OCI-LY3 (cell line): Measurements from ENCODE around the gene ITSN1.

Experiments used
- H2AFZ ChIP-seq: fragments of 200-600, 300-600 bp; shearing (Covaris generic); 2 replicates; pipeline ENCODE4 v1.6.0; 2014; ENCODE audit warnings: antibody characterized with exemption, low read depth, low read length
- H3K27ac ChIP-seq: fragments of 200-600, 300-600 bp; sonication (generic); 2 replicates; pipeline ENCODE4 v1.5.1; 2014; ENCODE audit warnings: mild to moderate bottlenecking, low read length, moderate library complexity, mixed read lengths
- H3K27me3 ChIP-seq: fragments of 200-600, 300-600 bp; sonication (generic); 2 replicates; pipeline ENCODE4 v1.6.1; 2014; ENCODE audit warnings: low read depth, low read length, mixed read lengths
- H3K36me3 ChIP-seq: fragments of 200-600, 300-600 bp; sonication (generic); replicated peaks from 2 replicates; pipeline ENCODE3; 2014; ENCODE audit warnings: low read depth, low read length, mixed read lengths
- H3K4me1 ChIP-seq: fragments of 300-600, 200-600 bp; sonication (generic); 2 replicates; pipeline ENCODE4 v1.6.1; 2014; ENCODE audit warnings: low read length, mixed read lengths
- H3K4me2 ChIP-seq: fragments of 200-600, 300-600 bp; sonication (generic); 2 replicates; pipeline ENCODE4 v1.6.1; 2014; ENCODE audit warnings: low read length, mixed read lengths
- H3K4me3 ChIP-seq: fragments of 300-600, 200-600 bp; sonication (generic); 2 replicates; pipeline ENCODE4 v1.5.1; 2014; ENCODE audit warnings: antibody characterized with exemption, mild to moderate bottlenecking, low read length, moderate library complexity
- H3K79me2 ChIP-seq: fragments of 300-600, 200-600 bp; shearing (Covaris generic); 2 replicates; pipeline ENCODE4 v1.6.1; 2014; ENCODE audit warnings: mild to moderate bottlenecking, low read length, mixed read lengths
- H3K9ac ChIP-seq: fragments of 300-600, 200-600 bp; shearing (Covaris generic); 2 replicates; pipeline ENCODE4 v1.6.0; 2014; ENCODE audit warnings: mild to moderate bottlenecking, low read length, moderate library complexity
- H3K9me3 ChIP-seq: fragments of 200-600, 300-600 bp; shearing (Covaris generic); 2 replicates; pipeline ENCODE4 v1.6.1; 2014; ENCODE audit warnings: low read length, mixed read lengths; ENCODE audit not compliant: insufficient read depth
- H4K20me1 ChIP-seq: fragments of 200-600, 300-600 bp; sonication (generic); 2 replicates; pipeline ENCODE4 v1.6.1; 2016; ENCODE audit warnings: low read length, mixed read lengths; ENCODE audit not compliant: insufficient read depth
- EZH2phosphoT487 ChIP-seq: fragments of 200-600 bp; shearing (Covaris generic); IDR thresholded peaks from 2 replicates; pipeline ENCODE4 v1.6.1; 2018; ENCODE audit warnings: antibody characterized with exemption, mixed run types, low read depth
- TF ChIP-seq, protein P1 (sequence below): fragments of 200-600, 300-600 bp; sonication (generic); IDR thresholded peaks from 2 replicates; pipeline ENCODE4 v1.5.1; 2014; ENCODE audit warnings: antibody characterized with exemption, low read length, low read depth

Gene ITSN1

GRCh38 chr21:33734291-33734690 lies 92.0 kb downstream of the ITSN1 start:
- Histone ChIP-seq H3K36me3 (no peaks in the 10 kb centered on the region), H3K79me2 (no peaks in the 10 kb centered on the region), H3K4me3 (no peak overlapping the region), H3K4me1 (no peaks in the 10 kb centered on the region), H3K4me2 (no peak overlapping the region), H3K9ac (no peak overlapping the region), H3K9me3 (no peaks in the 10 kb centered on the region), H4K20me1 (no peaks in the 10 kb centered on the region), H2AFZ (no peak overlapping the region), H3K27me3 (no peaks in the 10 kb centered on the region), H3K27ac (no peak overlapping the region)
- TF ChIP-seq EZH2phosphoT487: no peak
- TF ChIP-seq, protein P1, sequence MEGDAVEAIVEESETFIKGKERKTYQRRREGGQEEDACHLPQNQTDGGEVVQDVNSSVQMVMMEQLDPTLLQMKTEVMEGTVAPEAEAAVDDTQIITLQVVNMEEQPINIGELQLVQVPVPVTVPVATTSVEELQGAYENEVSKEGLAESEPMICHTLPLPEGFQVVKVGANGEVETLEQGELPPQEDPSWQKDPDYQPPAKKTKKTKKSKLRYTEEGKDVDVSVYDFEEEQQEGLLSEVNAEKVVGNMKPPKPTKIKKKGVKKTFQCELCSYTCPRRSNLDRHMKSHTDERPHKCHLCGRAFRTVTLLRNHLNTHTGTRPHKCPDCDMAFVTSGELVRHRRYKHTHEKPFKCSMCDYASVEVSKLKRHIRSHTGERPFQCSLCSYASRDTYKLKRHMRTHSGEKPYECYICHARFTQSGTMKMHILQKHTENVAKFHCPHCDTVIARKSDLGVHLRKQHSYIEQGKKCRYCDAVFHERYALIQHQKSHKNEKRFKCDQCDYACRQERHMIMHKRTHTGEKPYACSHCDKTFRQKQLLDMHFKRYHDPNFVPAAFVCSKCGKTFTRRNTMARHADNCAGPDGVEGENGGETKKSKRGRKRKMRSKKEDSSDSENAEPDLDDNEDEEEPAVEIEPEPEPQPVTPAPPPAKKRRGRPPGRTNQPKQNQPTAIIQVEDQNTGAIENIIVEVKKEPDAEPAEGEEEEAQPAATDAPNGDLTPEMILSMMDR: no peak

DNA sequence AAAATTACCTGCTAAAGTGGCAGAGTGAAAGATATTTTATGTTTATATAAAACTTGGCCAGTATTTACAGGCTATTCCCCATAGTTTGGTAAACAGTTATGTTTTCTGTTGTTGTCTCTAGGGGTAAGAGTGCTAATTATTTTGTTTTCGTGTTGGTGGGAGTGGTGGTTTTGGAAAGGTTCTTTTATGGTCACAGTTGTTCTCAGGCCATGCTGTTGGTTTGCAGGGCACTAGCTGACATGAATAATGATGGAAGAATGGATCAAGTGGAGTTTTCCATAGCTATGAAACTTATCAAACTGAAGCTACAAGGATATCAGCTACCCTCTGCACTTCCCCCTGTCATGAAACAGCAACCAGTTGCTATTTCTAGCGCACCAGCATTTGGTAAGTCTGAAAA lies 92.5 kb downstream of the ITSN1 start:
- H2AFZ ChIP-seq: no peak overlapping the region
- TF ChIP-seq EZH2phosphoT487: no peak
- TF ChIP-seq, protein P1: no peak
- H4K20me1 ChIP-seq: no peaks in the 10 kb centered on the region
- H3K9me3 ChIP-seq: no peaks in the 10 kb centered on the region
- H3K27me3 ChIP-seq: no peaks in the 10 kb centered on the region
- no peaks in the 10 kb centered on the region for H3K79me2 ChIP-seq
- H3K4me3 ChIP-seq: no peak overlapping the region
- H3K4me2 ChIP-seq: no peak overlapping the region
- H3K27ac ChIP-seq: no peak overlapping the region
- H3K36me3 ChIP-seq: no peaks in the 10 kb centered on the region
- no peaks in the 10 kb centered on the region for H3K4me1 ChIP-seq
- no peak overlapping the region for H3K9ac ChIP-seq

GRCh38 chr21:33736569-33736968 lies 94.3 kb downstream of the ITSN1 start:
- Histone ChIP-seq H4K20me1 (no peaks in the 10 kb centered on the region), H3K27ac (no peak overlapping the region), H3K4me1 (no peaks in the 10 kb centered on the region), H3K27me3 (no peaks in the 10 kb centered on the region), H3K4me2 (no peak overlapping the region), H3K79me2 (no peaks in the 10 kb centered on the region), H3K9me3 (no peaks in the 10 kb centered on the region), H3K9ac (no peak overlapping the region), H2AFZ (no peak overlapping the region), H3K36me3 (no peaks in the 10 kb centered on the region), H3K4me3 (no peak overlapping the region)
- TF ChIP-seq, protein P1: no peak
- TF ChIP-seq EZH2phosphoT487: no peak

DNA sequence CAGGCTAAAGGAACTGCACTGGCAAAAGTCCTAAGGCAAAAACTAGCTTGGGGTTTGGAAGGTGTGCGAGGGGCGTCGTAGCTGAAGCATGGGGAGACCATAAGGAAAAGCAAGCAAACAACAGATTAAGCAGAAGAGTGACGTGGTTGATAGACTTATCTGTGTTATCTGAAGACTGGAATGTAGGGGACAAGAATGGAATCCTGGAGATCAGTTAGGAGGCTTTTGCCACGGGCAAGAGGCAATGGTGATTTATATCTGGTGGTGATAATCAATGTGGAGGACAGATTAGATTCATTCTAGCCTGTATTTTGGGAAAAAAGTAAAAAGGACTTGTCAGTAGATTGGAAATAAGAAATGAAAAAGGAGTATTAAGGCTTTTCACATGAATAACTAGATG lies 97.4 kb downstream of the ITSN1 start:
- Histone ChIP-seq H3K27me3 (no peaks in the 10 kb centered on the region), H4K20me1 (no peaks in the 10 kb centered on the region), H3K4me2 (no peak overlapping the region), H3K36me3 (no peaks in the 10 kb centered on the region), H3K4me3 (no peak overlapping the region), H3K4me1 (no peaks in the 10 kb centered on the region), H3K79me2 (no peaks in the 10 kb centered on the region), H3K27ac (no peak overlapping the region), H3K9ac (no peak overlapping the region), H3K9me3 (no peaks in the 10 kb centered on the region), H2AFZ (no peak overlapping the region)
- no peak for TF ChIP-seq EZH2phosphoT487
- TF ChIP-seq, protein P1: no peak
